Kidney capillary endothelial cell (primary cell): ENCODE measurements around the gene PRDM1.

Experiments
- DNase-seq: peaks from one replicate; pipeline ENCODE4 v3.0.0-alpha.2; 2018; ENCODE audit warnings: low spot score

Gene PRDM1

DNA sequence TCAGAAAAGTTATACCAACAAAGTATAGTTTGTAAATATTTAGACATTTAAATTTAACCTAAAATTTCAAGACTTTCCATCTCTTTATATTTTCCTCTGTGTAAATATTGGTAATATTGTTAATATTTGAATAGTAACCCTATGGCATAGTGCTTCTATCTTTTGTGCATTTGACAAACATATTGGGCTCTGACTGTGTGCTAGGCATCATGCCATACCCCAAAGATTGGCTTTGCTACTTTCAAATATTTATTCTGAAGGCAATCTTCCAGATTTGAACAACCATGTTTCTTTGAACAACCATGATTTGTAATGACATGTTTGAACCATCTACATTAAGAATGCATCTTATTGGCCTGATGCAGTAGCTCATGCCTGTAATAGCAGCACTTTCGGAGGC is 15.5 kb upstream of the PRDM1 start:
- DNase-seq, result no peak

- DNase-seq, result no peak
Measured at GRCh38 chr6:106072501-106073090, 13.5 kb upstream of the PRDM1 start.

- no peak for DNase-seq
Measured at GRCh38 chr6:106074146-106074545, 12.0 kb upstream of the PRDM1 start.

DNA sequence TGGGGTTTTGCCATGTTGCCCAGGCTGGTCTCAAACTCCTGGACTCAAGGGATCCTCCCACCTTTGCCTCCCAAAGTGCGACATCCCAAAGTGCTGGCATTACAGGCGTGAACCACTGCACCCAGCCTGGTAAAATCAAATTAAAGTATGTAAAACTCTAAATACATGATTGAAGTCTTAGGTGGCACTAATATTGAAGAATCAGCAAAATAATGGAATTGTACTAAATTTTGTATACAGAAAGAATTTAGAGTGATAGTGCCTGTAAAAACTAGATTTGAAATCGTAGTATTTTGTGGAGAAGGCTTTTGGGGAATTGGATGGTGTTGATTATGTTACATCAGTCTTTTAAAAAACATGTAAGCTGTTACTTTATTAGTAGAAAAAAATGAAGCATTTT is 10.0 kb upstream of the PRDM1 start:
- DNase-seq, result no peak

DNA sequence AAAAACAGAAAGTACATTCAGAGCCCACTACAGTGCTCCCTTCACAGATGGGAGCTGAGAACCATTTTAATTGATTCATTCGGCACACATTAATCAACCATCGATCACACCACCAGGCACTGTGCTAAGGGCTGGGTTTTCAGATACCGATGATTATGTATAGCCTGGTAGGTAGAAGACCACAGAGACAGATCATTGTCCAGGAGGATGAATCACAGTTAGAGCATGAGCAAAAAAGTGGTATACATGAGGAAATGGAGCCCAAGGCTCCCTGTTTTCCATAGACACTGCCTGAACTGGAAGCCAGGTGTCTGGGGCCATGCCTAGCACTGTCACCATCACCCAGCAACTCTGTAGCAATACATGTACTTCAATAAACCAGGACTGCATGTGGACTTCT is 9.0 kb upstream of the PRDM1 start:
- DNase-seq, result no peak

GRCh38 chr6:106077881-106078280 is 8.3 kb upstream of the PRDM1 start:
- no peak for DNase-seq

DNA sequence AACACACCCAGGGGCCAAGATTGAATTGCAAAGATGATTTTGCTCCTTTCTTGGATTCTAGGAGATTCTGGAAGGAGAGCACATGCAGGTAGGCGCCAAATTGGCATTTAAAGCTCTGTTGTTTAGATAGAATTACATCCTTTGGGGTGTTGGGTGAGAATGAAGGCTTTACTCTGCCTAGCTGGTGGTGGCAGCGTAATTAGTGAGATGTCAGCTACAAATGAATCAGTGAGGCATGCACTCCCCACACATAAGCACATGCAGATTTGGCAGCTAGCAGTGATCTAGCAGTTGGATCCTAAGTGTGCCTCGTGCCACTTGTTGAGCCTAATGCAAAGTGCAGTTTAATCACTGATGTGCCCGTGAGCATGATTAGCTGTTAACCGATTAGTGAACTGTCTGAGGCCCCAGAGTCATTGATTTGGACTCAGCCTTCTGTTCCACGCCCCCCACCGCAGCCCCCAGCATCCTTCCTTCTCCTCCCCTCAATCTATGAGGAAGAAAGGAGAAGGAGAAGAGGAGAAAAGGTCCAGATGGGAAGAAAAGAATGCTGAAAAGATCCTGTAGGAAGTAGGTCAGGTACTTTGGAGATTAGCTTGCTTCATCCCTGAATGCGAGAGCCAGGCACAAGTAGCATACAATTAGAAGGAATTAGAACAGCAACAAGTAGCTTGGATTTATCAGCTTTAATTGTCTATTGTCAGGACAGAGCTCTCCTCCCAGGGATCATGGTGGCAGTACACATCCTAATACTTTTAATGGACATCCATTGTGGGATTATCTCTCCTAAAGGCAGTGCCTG is 6.0 kb upstream of the PRDM1 start:
- no peak for DNase-seq

GRCh38 chr6:106080763-106081095 is 5.4 kb upstream of the PRDM1 start:
- no peak for DNase-seq

- DNase-seq, result no peak
Measured at GRCh38 chr6:106081715-106082114, 4.4 kb upstream of the PRDM1 start.

DNA sequence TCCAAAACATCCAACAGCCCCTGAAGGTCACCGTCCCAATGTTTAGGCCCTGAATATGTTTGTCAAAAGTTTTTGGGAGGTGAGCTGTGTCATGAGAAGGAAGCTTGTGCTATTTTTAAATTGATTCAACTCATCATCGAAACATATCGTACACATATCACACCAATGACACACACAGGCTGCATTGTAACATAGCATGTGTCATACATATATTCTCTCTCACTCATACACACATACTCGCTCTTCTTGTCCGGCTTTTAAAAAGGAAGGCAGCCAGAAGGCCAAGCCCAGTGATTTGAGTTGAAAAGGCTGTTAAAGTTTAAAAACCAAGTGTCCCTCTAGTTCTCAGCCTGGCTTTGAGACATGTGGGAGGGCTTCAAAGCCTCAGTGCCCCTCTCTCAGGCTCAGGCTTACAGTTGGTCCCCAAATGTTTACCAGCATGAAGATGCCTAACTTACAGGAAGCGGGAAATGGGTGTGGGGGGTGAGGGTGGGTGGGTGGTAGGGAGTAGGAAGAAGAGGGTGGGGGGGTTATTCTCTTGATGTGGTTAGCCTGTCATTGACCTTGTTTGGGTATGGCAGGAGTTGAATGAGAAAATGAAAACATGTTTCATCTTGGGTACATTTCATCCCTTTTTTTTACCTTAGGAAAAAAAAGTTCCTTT is 3.3 kb upstream of the PRDM1 start:
- peak; percentile 62 for DNase-seq

- no peak for DNase-seq
Measured at GRCh38 chr6:106083618-106084017, 2.5 kb upstream of the PRDM1 start.

DNA sequence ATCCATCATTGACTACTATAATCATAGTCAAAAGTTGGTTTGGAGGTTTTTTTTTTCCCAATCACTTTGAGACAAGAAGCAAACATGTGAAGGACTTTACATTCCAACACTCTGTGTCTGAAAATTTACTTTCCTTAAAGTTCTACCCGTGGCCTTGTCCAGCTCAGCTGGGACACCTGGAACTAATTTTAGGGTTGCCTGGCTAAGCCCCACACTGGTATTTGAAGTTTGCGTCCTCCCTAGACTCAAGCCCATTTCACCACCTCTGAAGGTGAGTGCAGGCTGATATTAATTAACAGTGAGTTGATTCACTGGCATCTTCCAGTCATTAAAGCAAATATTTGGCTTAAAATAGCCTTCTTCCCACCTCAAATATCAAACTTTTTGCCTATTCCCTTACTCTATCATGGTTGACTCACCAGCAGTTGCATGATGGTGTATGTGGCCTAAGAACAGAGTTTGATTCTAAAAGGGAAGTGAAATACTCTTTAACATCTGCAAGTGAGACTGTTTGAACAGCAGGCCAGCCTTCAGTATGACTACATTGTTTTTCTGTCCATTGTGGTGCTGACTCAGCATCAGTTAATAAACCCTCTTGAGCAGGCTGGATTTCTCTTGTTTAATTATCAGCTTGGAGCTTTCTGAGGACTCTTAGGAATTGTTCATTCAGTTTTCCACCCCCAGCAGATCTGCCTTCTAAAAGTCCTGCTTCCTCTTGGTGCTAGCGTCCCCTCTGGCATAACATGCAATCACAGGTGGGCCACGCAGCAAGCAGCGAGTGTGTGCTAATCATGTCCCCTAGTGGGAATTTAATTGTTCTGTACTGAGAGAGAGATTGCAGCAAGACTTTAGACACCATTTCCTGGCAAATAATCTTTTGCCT is 1.8 kb upstream of the PRDM1 start:
- peak; percentile 84 for DNase-seq

DNA sequence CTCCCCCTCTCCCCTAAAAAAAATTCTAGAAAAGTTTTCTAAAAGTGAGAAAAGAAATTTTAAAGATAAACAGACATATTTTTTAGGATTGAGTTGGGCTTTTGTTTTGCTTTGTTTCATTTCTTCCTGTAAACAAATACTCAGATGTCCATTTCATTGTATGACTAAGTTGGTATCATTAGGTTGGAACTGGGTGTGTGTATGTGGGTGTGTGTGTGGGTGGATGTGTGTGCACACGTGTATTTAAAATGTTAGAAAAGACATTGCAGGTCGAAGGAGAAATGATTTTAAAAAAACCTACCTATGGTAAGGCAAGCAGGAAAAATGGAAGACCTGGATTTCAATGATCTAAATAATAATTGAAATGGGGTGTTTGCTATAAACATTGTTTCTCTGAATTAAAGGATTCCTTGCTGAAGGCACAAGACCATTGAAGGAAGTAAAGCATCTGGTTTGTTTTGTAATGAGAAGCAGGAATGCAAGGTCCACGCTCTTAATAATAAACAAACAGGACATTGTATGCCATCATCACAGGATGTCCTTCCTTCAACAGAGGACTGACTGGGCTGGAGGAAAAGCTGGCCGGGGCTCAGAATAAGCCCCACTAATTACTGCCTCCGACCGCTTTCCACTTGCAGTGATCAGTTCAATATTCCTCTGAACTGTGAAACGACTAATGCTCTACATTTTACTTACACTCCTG is 996 bp upstream of the PRDM1 start:
- peak; percentile 81 for DNase-seq

DNA sequence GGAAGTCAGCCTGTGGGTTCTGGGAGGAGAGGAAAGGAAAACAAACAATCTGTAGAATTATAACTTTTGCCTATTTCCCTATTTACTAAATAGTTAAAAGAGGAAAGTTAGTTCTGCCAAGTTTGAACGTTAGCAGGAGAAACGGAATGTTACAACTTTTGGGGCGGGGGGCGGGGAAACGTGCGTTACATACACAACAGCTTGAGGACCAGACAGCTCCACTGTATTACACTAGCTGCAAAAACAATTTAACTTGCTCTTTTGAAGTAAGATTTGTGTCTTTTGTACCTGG is 498 bp upstream of the PRDM1 start:
- DNase-seq, result peak; percentile 41

- no peak for DNase-seq
Measured at GRCh38 chr6:106086814-106087175, 659 bp downstream of the PRDM1 start.

GRCh38 chr6:106087548-106088325 is 1.6 kb downstream of the PRDM1 start:
- DNase-seq, result peak; percentile 70

DNA sequence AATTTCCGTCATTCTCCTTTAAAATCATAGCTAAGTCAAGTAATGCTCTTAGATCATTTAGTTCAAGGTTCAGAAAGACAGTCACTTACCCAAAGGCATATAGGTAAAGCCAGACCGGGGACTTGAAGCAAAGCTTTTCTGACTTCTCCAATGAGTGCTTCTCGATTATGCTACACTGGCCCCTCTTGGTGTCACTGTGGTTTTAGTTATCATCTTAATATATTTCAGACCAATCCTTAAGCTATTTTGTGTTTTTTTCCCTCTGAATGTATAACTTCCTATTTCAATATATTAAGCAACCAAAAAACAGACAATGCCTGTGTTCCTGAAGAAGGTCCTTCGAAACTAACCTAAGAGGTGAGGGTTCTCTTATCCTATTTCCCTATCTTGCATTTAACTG is 3.9 kb downstream of the PRDM1 start:
- DNase-seq, result no peak

DNA sequence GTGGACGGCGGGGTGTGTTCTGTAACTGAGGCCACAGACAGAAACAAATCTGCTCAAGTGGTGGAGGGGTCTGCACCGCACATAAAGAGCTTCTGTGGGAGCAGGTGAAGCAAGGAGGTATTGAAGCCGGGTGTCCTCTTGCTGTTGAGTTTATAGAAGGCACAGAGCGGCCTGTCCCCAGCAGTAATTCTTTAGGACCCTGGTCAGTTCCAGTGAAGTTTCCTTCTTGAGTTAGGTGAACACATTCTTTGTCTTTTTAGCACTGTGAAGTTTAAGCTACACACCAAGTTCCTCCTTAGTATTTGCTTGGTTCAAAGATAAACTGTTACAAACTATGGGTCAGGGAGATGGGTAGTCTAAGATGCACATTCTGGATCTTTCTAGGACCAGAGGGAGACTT is 6.1 kb downstream of the PRDM1 start:
- DNase-seq, result no peak

- DNase-seq, result peak; percentile 53
Measured at GRCh38 chr6:106094261-106094963, 8.3 kb downstream of the PRDM1 start.

GRCh38 chr6:106094964-106095335 is 8.8 kb downstream of the PRDM1 start:
- no peak for DNase-seq
